ENCODE results near the gene CCDC60.
"Not testable (repeated sequence)": the region's sequence is repeated elsewhere in the genome, so short reads cannot be mapped to it uniquely, and the experiment has no call there.

Gene CCDC60

GRCh38 chr12:119319638-119320037, 14.9 kb upstream of the CCDC60 start:
- no peak for DNase-seq (ENCODE audit: low spot score in 2 of 2)
- no peak for ATAC-seq
- H3K9me3 Mint-ChIP-seq = no peaks in the 10 kb centered on the region
- no peak overlapping the region for H3K27ac Mint-ChIP-seq
- no peaks in the 10 kb centered on the region for H3K4me1 Mint-ChIP-seq
- H3K36me3 Mint-ChIP-seq = no peaks in the 10 kb centered on the region
- no peak overlapping the region for H3K4me3 Mint-ChIP-seq

- no peak for DNase-seq (ENCODE audit: low spot score in 2 of 2)
Measured at GRCh38 chr12:119320678-119321077, 13.9 kb upstream of the CCDC60 start.

GRCh38 chr12:119322301-119322723, 12.2 kb upstream of the CCDC60 start:
- Mint-ChIP-seq H3K27ac (no peak overlapping the region), H3K4me1 (no peaks in the 10 kb centered on the region), H3K9me3 (no peaks in the 10 kb centered on the region), H3K36me3 (no peaks in the 10 kb centered on the region), H3K4me3 (no peak overlapping the region)
- no peak for DNase-seq (ENCODE audit: low spot score in 2 of 2)
- no peak for ATAC-seq

More at GRCh38 chr12:119320678-119321077, 13.9 kb upstream of the CCDC60 start:
- no peak for ATAC-seq
- H3K4me3 Mint-ChIP-seq = no peak overlapping the region
- no peaks in the 10 kb centered on the region for H3K36me3 Mint-ChIP-seq
- H3K9me3 Mint-ChIP-seq = no peaks in the 10 kb centered on the region
- H3K4me1 Mint-ChIP-seq = no peaks in the 10 kb centered on the region
- H3K27ac Mint-ChIP-seq = no peak overlapping the region

GRCh38 chr12:119325813-119326212, 8.7 kb upstream of the CCDC60 start:
- no peaks in the 10 kb centered on the region for H3K36me3 Mint-ChIP-seq
- H3K27ac Mint-ChIP-seq = no peak overlapping the region
- no peak overlapping the region for H3K4me3 Mint-ChIP-seq
- H3K9me3 Mint-ChIP-seq = no peaks in the 10 kb centered on the region
- ATAC-seq (no peak), DNase-seq (ENCODE audit: low spot score in 2 of 2) (no peak)
- no peaks in the 10 kb centered on the region for H3K4me1 Mint-ChIP-seq

DNA sequence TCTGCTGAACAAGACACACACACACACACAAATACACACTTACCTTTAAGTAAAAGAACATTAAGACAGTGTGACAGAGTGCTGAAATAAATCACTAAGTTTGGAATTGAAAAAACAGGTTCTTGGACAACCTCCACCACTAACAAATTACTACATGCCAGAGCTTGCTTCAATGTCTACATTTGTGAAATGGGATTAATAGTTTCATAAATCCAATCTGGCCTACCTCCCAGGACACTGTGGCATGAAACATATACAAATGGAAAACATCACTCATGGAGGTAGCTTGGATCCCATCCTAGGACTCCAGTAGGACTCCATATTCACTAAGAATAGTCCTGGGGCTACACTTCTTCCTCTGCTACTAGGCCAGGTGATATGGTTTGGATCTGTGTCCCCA, 8.2 kb upstream of the CCDC60 start:
- DNase-seq (ENCODE audit: low spot score in 2 of 2) = no peak
- ATAC-seq = no peak
- H3K36me3 Mint-ChIP-seq = no peaks in the 10 kb centered on the region

DNA sequence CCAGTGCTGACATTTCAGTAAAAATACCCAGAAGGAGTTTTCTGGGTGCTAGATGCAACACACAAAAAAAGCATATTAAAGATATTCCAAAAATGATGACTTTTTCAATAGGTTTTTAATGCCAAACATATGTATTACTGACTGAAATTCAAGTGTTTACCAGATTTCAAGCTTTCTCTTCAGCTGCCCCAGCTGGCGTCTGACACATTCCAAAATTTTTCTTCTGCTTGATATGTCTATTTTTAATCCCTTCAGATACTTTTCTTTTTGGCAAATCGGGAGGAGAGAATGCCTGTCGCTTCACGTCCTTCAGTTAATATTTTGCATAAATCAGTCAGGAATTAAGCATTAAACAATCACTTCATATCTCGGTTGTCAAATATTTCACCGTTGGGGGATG, 7.1 kb upstream of the CCDC60 start:
- ATAC-seq = no peak
- no peak for DNase-seq (ENCODE audit: low spot score in 2 of 2)
- no peaks in the 10 kb centered on the region for H3K36me3 Mint-ChIP-seq
- H3K9me3 Mint-ChIP-seq = no peaks in the 10 kb centered on the region
- no peak overlapping the region for H3K4me3 Mint-ChIP-seq
- no peaks in the 10 kb centered on the region for H3K4me1 Mint-ChIP-seq
- H3K27ac Mint-ChIP-seq = no peak overlapping the region

More for the DNA sequence above, 8.2 kb upstream of the CCDC60 start:
- Mint-ChIP-seq H3K4me3 (no peak overlapping the region), H3K4me1 (no peaks in the 10 kb centered on the region), H3K27ac (no peak overlapping the region), H3K9me3 (no peaks in the 10 kb centered on the region)

DNA sequence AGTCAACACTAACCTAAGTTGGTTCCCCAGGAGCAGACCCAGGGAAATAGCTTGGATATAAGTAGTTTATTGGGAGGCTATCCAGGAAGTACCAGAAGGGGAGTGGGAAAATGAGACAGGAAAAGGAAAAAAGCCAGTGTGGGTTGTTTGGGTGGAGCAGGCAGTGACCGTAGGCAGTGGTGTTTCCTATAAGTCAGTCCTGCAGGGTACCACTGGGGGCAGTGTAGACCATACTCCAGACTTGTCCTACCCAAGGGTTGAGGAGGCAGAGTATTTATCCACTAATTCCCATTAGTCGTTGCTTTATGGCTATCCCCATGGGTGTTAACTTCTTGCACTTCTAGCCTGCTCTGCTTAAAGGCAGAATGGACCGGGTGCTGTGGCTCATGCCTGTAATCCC, 6.4 kb upstream of the CCDC60 start:
- no peaks in the 10 kb centered on the region for H3K9me3 Mint-ChIP-seq
- no peak for ATAC-seq
- DNase-seq (ENCODE audit: low spot score in 2 of 2) = no peak
- H3K4me3 Mint-ChIP-seq = no peak overlapping the region
- no peaks in the 10 kb centered on the region for H3K36me3 Mint-ChIP-seq
- H3K4me1 Mint-ChIP-seq = no peaks in the 10 kb centered on the region
- no peak overlapping the region for H3K27ac Mint-ChIP-seq

DNA sequence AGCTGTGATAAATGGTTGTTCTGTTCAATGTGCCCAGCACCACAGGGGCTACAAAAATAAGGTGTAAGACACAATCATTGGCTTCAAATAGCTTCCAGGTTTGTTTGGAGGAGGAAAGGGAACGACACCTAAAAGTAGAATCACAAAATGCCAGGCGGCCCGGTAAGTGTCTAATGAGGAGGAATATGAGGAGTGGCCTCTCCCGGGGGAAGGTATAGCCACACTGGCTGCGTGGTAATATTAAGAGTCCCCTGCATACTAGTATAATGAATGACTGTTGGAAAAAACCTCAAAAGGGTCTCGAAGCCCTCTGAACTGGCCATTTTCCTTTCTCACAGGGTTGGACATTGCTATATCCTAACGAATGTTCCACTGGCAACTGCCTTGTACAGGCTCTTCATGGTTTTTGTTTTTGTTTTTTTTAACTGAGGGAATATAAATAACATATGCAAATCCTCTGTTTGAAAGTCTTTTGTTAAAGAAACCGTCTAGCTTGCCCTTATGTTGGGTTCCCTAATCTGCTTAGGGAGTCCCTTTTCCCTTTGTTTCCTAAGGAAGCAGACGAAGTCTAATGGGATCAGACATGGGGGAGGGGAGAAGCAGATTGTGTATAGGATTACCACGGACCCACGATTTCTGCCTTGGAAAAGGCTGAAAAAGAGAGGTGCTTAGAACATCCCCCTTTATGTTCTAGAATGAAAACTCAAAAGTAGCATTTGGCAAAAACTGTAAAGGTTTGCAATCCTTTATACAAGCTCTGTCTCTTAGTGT, 4.2 kb downstream of the CCDC60 start:
- DNase-seq (ENCODE audit: low spot score in 2 of 2) (no peak), ATAC-seq (no peak)
- no peaks in the 10 kb centered on the region for H3K4me1 Mint-ChIP-seq
- H3K27ac Mint-ChIP-seq = no peak overlapping the region
- H3K36me3 Mint-ChIP-seq = no peaks in the 10 kb centered on the region
- peaks cover 2% of the 10 kb centered on the region for H3K9me3 Mint-ChIP-seq
- no peak overlapping the region for H3K4me3 Mint-ChIP-seq

GRCh38 chr12:119340578-119340977, 6.0 kb downstream of the CCDC60 start:
- no peak for ATAC-seq
- Mint-ChIP-seq H3K27ac (no peak overlapping the region), H3K9me3 (peaks cover 5% of the 10 kb centered on the region), H3K4me3 (no peak overlapping the region), H3K36me3 (no peaks in the 10 kb centered on the region), H3K4me1 (no peaks in the 10 kb centered on the region)
- DNase-seq (ENCODE audit: low spot score in 2 of 2) = no peak

- Mint-ChIP-seq H3K9me3 (peaks cover 5% of the 10 kb centered on the region), H3K27ac (no peak overlapping the region), H3K36me3 (no peaks in the 10 kb centered on the region), H3K4me1 (no peaks in the 10 kb centered on the region), H3K4me3 (no peak overlapping the region)
- DNase-seq (ENCODE audit: low spot score in 2 of 2) (no peak), ATAC-seq (no peak)
Measured at GRCh38 chr12:119341020-119341419, 6.5 kb downstream of the CCDC60 start.

DNA sequence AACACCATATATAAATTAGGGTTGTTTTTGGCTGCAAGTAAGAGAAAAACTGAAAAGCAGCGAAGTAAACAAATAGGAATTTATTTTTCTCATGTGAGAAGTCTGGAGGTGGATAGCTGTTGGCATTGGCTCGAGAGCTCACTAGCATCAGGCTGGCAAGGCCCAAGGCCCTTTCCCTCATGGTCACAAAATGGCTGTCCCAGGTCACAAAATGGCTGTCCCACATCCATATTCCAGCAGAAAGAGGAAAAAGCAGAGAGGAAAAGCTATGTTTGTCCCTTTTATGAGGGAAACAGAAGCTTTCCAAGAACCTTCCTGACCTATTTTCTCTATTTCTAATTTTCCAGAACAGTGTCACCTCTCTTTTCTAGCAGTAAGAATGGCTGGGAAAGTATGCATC, 7.5 kb downstream of the CCDC60 start:
- H3K4me1 Mint-ChIP-seq = no peaks in the 10 kb centered on the region
- no peak overlapping the region for H3K4me3 Mint-ChIP-seq
- no peaks in the 10 kb centered on the region for H3K36me3 Mint-ChIP-seq
- H3K9me3 Mint-ChIP-seq = peaks cover 5% of the 10 kb centered on the region
- no peak overlapping the region for H3K27ac Mint-ChIP-seq
- DNase-seq (ENCODE audit: low spot score in 2 of 2) (no peak), ATAC-seq (no peak)

DNA sequence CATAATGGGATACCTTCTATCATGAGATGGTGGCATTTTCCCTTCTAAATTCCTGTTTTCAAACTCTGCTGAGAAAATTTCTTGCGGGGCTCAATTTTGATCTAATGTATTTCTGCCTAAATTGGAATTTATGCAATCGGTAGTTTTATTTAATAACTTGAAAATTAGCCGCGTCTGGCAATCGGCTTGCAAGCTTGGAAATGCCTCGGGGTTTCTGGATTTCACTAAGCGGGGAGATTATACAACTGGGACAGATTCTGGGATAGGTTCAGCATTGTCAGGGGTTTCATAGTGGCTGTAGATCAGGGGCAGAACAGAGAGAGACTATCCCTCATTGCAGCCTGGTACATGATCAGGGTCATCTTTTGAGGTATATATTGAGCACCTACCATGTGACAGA, 8.6 kb downstream of the CCDC60 start:
- Mint-ChIP-seq H3K4me3 (no peak overlapping the region), H3K4me1 (no peaks in the 10 kb centered on the region), H3K9me3 (peaks cover 2% of the 10 kb centered on the region), H3K27ac (no peak overlapping the region), H3K36me3 (no peaks in the 10 kb centered on the region)
- no peak for ATAC-seq
- no peak for DNase-seq (ENCODE audit: low spot score in 2 of 2)

DNA sequence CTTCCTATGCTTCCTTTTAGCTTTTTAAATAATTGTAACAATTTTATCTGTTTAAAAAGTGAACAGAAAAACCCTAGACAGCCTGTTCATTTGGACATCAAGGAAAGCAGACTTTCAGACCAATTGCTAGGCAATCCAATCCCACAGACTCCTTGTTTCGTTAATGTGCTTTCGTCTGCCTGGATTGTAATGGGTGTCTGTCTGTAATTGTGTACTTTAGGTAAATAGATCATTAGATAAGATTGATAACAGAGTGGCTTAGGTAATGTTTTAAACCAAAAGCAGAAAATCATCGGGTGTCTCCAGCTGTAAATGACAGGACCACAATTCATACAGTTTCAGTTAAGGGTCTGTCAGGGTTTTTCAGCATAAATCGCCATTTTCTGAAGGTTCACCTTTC, 19.6 kb downstream of the CCDC60 start:
- ATAC-seq (no peak), DNase-seq (ENCODE audit: low spot score in 2 of 2) (no peak)
- Mint-ChIP-seq H3K4me1 (no peaks in the 10 kb centered on the region), H3K9me3 (peaks cover 10% of the 10 kb centered on the region), H3K27ac (no peak overlapping the region), H3K4me3 (no peak overlapping the region), H3K36me3 (no peaks in the 10 kb centered on the region)

DNA sequence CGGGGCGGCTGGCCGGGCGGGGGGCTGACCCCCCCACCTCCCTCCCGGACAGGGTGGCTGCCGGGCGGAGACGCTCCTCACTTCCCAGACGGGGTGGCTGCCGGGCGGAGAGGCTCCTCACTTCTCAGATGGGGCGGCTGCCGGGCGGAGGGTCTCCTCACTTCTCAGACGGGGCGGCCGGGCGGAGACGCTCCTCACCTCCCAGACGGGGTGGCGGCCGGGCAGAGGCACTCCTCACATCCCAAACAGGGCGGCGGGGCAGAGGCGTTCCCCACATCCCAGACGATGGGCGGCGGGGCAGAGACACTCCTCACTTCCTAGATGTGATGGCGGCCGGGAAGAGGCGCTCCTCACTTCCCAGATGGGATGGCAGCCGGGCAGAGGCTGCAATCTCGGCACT, 25.8 kb downstream of the CCDC60 start:
- not testable (repeated sequence) for H3K4me1 Mint-ChIP-seq; H3K9me3 Mint-ChIP-seq; H3K4me3 Mint-ChIP-seq; H3K27ac Mint-ChIP-seq; H3K36me3 Mint-ChIP-seq; DNase-seq (ENCODE audit: low spot score in 2 of 2); ATAC-seq

DNA sequence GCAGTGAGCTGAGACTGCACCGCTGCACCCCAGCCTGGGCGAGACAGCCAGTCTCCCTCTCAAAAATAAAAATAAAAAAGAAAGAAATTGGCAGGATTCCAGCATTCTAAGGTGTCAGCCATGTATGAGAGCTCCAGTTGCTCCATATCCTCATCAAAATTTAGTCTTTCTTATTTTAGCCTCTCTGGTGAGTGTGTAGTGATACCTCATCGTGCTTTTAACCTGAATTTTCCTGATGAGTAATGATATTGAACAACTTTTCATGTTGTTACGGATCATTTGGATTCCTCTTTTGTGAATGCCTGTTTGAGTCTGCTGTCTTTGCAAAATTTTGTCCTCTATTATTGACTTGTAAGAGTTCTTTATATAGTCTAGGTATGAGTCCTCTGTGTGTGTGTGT, 28.5 kb downstream of the CCDC60 start:
- ATAC-seq = no peak

GRCh38 chr12:119363490-119363889, 29.0 kb downstream of the CCDC60 start:
- no peak for ATAC-seq
- no peak for DNase-seq (ENCODE audit: low spot score in 2 of 2)
- H3K4me1 Mint-ChIP-seq = no peaks in the 10 kb centered on the region
- H3K4me3 Mint-ChIP-seq = no peak overlapping the region
- H3K36me3 Mint-ChIP-seq = no peaks in the 10 kb centered on the region
- no peak overlapping the region for H3K27ac Mint-ChIP-seq
- no peaks in the 10 kb centered on the region for H3K9me3 Mint-ChIP-seq

More for the DNA sequence above, 28.5 kb downstream of the CCDC60 start:
- Mint-ChIP-seq H3K4me3 (no peak overlapping the region), H3K4me1 (no peaks in the 10 kb centered on the region), H3K9me3 (no peaks in the 10 kb centered on the region), H3K36me3 (no peaks in the 10 kb centered on the region), H3K27ac (no peak overlapping the region)
- DNase-seq (ENCODE audit: low spot score in 2 of 2) = no peak

DNA sequence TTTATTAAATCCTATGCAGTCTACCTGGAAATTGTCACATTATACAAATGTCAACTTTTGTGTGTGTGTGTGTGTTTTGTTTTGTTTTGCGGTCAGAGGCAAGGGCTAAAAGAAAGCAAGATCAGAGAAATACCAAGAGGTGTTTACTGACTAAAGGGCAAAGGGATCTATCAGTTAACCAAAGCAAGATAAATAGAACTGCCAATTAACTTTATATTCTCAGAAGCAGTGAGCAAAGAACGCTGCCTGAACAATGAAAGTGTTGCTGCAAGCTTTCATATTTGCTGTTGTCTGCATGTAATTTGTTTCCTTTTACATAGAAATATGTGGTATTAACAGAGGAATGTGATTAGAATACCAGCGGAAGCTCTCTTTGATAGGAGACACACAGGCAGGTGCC, 30.9 kb downstream of the CCDC60 start:
- Mint-ChIP-seq H3K27ac (no peak overlapping the region), H3K4me1 (no peaks in the 10 kb centered on the region), H3K4me3 (no peak overlapping the region), H3K36me3 (no peaks in the 10 kb centered on the region), H3K9me3 (no peaks in the 10 kb centered on the region)
- ATAC-seq (no peak), DNase-seq (ENCODE audit: low spot score in 2 of 2) (no peak)
